Progenitor cell of endocrine pancreas (in vitro differentiated cells): Measurements from ENCODE around the gene MRPS18A. TPM values are rescaled to one million over a fixed set of nuclear protein-coding genes. Genes with fewer than 3 reads are reported as not detected.

Experiments
- DNase-seq: peaks from one replicate; pipeline ENCODE4 v3.0.0; 2021; ENCODE audit warnings: low spot score; ENCODE audit not compliant: unreplicated experiment
- H3K27ac Mint-ChIP-seq: 2 replicates; pipeline ENCODE4 v1.8.0; 2021; ENCODE audit warnings: mild to moderate bottlenecking, moderate library complexity, mixed read lengths
- H3K27me3 Mint-ChIP-seq: 2 replicates; pipeline ENCODE4 v1.8.0; 2021; ENCODE audit warnings: mixed read lengths
- H3K36me3 Mint-ChIP-seq: 2 replicates; pipeline ENCODE4 v1.8.0; 2022; ENCODE audit warnings: mixed read lengths; ENCODE audit not compliant: insufficient read depth
- H3K4me1 Mint-ChIP-seq: 2 replicates; pipeline ENCODE4 v1.8.0; 2021; ENCODE audit warnings: low read depth, mixed read lengths
- H3K4me3 Mint-ChIP-seq: 2 replicates; pipeline ENCODE4 v1.8.0; 2021; ENCODE audit warnings: low read depth, mild to moderate bottlenecking, moderate library complexity, mixed read lengths
- H3K9me3 Mint-ChIP-seq: 2 replicates; pipeline ENCODE4 v1.8.0; 2021; ENCODE audit warnings: low read depth, mixed read lengths
- CTCF ChIP-seq: fragments of 200-600 bp; sonication (generic); IDR thresholded peaks from one replicate; pipeline ENCODE4 v1.5.0; 2021; ENCODE audit warnings: antibody characterized with exemption, mild to moderate bottlenecking; ENCODE audit not compliant: unreplicated experiment
- total RNA-seq: library from RNA; stranded (reverse); gene quantifications from 2 replicates; pipeline ENCODE4 v1.2.1, GENCODE V29; 2021

The MRPS18A gene
- total RNA-seq, 1 donor from 2014 or later, result 41.9 TPM

- Mint-ChIP-seq H3K4me1 (peaks cover 21% of the 10 kb centered on the region), H3K27ac (no peak overlapping the region), H3K4me3 (no peak overlapping the region), H3K9me3 (no peaks in the 10 kb centered on the region), H3K36me3 (no peaks in the 10 kb centered on the region), H3K27me3 (peaks cover 17% of the 10 kb centered on the region)
- no peak for TF ChIP-seq CTCF
- DNase-seq, result no peak
Observed at GRCh38 chr6:43710576-43710975, 23.0 kb upstream of the MRPS18A start.

- no peaks in the 10 kb centered on the region for H3K36me3 Mint-ChIP-seq
- H3K9me3 Mint-ChIP-seq, result no peaks in the 10 kb centered on the region
- H3K27me3 Mint-ChIP-seq, result peaks cover 17% of the 10 kb centered on the region
- no peak overlapping the region for H3K4me3 Mint-ChIP-seq
- no peak overlapping the region for H3K27ac Mint-ChIP-seq
- no peak for DNase-seq
- TF ChIP-seq CTCF, result no peak
- peaks cover 28% of the 10 kb centered on the region for H3K4me1 Mint-ChIP-seq
Observed at GRCh38 chr6:43709654-43710303, 22.2 kb upstream of the MRPS18A start.

GRCh38 chr6:43708860-43709653 is 21.5 kb upstream of the MRPS18A start:
- H3K9me3 Mint-ChIP-seq, result no peaks in the 10 kb centered on the region
- H3K27ac Mint-ChIP-seq, result peak overlapping the region; percentile 49
- no peak for TF ChIP-seq CTCF
- H3K4me1 Mint-ChIP-seq, result peaks cover 27% of the 10 kb centered on the region
- peaks cover 17% of the 10 kb centered on the region for H3K27me3 Mint-ChIP-seq
- no peaks in the 10 kb centered on the region for H3K36me3 Mint-ChIP-seq
- no peak overlapping the region for H3K4me3 Mint-ChIP-seq
- no peak for DNase-seq

GRCh38 chr6:43707767-43708166 is 20.2 kb upstream of the MRPS18A start:
- DNase-seq, result no peak
- Mint-ChIP-seq H3K36me3 (no peaks in the 10 kb centered on the region), H3K27ac (peak overlapping the region; percentile 81), H3K27me3 (peaks cover 17% of the 10 kb centered on the region), H3K4me1 (peaks cover 39% of the 10 kb centered on the region), H3K9me3 (no peaks in the 10 kb centered on the region), H3K4me3 (no peak overlapping the region)
- no peak for TF ChIP-seq CTCF

- no peaks in the 10 kb centered on the region for H3K9me3 Mint-ChIP-seq
- no peaks in the 10 kb centered on the region for H3K36me3 Mint-ChIP-seq
- no peak for TF ChIP-seq CTCF
- H3K4me3 Mint-ChIP-seq, result no peak overlapping the region
- H3K27me3 Mint-ChIP-seq, result peaks cover 14% of the 10 kb centered on the region
- no peak overlapping the region for H3K27ac Mint-ChIP-seq
- DNase-seq, result no peak
- H3K4me1 Mint-ChIP-seq, result peaks cover 44% of the 10 kb centered on the region
Observed at GRCh38 chr6:43707269-43707668, 19.7 kb upstream of the MRPS18A start.
